ENCODE data around the gene PSMA5. TPM values are rescaled to one million over a fixed set of nuclear protein-coding genes. Genes with fewer than 3 reads are reported as not detected.
A peak's percentile ranks its signal among the peaks of the same experiment; 100 is the strongest.

PSMA5 gene
- total and polyA plus RNA-seq, 2 of the 4 experiments (the other 2 are of a cell fraction) = 75.5 to 107 TPM

GRCh38 chr1:109356505-109356904 is 69.7 kb downstream of the PSMA5 start:
- H2BK15ac ChIP-seq (ENCODE audit: low read depth, low read length) = 0 out of 3 replicates have a peak overlapping the region, but pooled peaks have one; percentile 32
- H3K4me2 ChIP-seq (ENCODE audit: low read depth, low read length) = peak overlapping the region; percentile 4; the same call in 1 of the 2 replicates
- H2BK5ac ChIP-seq (ENCODE audit: low read depth, low read length, poor library complexity, severe bottlenecking) = peak overlapping the region; percentile 24
- peak; percentile 65 for ATAC-seq (ENCODE audit: low read depth)
- no peak overlapping the region for H2AFZ ChIP-seq (replicated peaks; ENCODE audit: low read length, poor library complexity)
- DNase-seq = peak; percentile 12
- intact Hi-C loops (cut with micrococcal nuclease) = loop anchor here (2.0 kb wide), 1 partner anchor 36 kb away; no protein-coding TSS in a partner anchor
- no CpG with 5 or more reads among the region's 1 CpG for WGBS, 2 experiments (ENCODE audit: extremely low coverage in 2 of 2, insufficient read length in 1 of 2)
- ChIA-PET POLR2A (ENCODE audit: unreplicated experiment) (no interaction called here), CTCF (interaction anchor here (0.6 to 1.7 kb wide), 4 partner anchors 9 to 122 kb away, joined by 3 to 5 read pairs (median 4); no protein-coding TSS in a partner anchor)
- TF ChIP-seq MXI1 (IDR thresholded peaks at IDR 0.05; ENCODE audit: borderline replicate concordance, low read depth, low read length) (no peak), CHD1 (IDR thresholded peaks at IDR 0.05; ENCODE audit: low read depth, low read length) (no peak), RFX5 (IDR thresholded peaks at IDR 0.05; ENCODE audit: low read depth, low read length) (no peak), BHLHE40 (IDR thresholded peaks at IDR 0.05; ENCODE audit: low read depth, low read length) (no peak), POLR2A (IDR thresholded peaks at IDR 0.05; ENCODE audit: low read depth, low read length) (no peak)
- TF ChIP-seq, protein P1, sequence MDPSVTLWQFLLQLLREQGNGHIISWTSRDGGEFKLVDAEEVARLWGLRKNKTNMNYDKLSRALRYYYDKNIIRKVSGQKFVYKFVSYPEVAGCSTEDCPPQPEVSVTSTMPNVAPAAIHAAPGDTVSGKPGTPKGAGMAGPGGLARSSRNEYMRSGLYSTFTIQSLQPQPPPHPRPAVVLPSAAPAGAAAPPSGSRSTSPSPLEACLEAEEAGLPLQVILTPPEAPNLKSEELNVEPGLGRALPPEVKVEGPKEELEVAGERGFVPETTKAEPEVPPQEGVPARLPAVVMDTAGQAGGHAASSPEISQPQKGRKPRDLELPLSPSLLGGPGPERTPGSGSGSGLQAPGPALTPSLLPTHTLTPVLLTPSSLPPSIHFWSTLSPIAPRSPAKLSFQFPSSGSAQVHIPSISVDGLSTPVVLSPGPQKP (IDR thresholded peaks at IDR 0.05; ENCODE audit: borderline replicate concordance, low read depth, low read length) = no peak
- H3K4ac ChIP-seq (ENCODE audit: low read depth, low read length) = no peak overlapping the region
- no peaks in the 10 kb centered on the region for H3K9me3 ChIP-seq (ENCODE audit: control insufficient read depth, insufficient read depth, low read length)
- no peak overlapping the region for H2AK9ac ChIP-seq (replicated peaks; ENCODE audit: low read depth, low read length, poor library complexity)
- peaks cover 6% of the 10 kb centered on the region for H3K4me1 ChIP-seq (ENCODE audit: control insufficient read depth, insufficient read depth, low read length)
- no TSS peak for BruUV-seq (replicated peaks)
- no peak overlapping the region for H4K5ac ChIP-seq (ENCODE audit: low read depth, low read length)
- H3K27ac ChIP-seq (ENCODE audit: insufficient read depth, low read length) = peak overlapping the region; percentile 20; the same call in 1 of the 2 replicates
- H2AK5ac ChIP-seq (ENCODE audit: low read depth, low read length) = no peak overlapping the region
- H3K18ac ChIP-seq (ENCODE audit: low read depth, low read length) = peak overlapping the region; percentile 37; the same call in 1 of the 2 replicates
- H2BK20ac ChIP-seq (ENCODE audit: low read depth, low read length) = peak overlapping the region; percentile 78; the same call in 1 of the 2 replicates
- H3K27me3 ChIP-seq (ENCODE audit: control insufficient read depth, insufficient read depth, low read length) = no peaks in the 10 kb centered on the region
- no peaks in the 10 kb centered on the region for H4K20me1 ChIP-seq (ENCODE audit: insufficient read depth, low read length)
- 0 out of 4 replicates have a peak overlapping the region, but pooled peaks of 1 of the 2 experiments have one; percentile 7 for H4K8ac ChIP-seq (ENCODE audit: low read depth in 2 of 2, low read length in 2 of 2)
- dilution Hi-C loops (cut with HindIII; ENCODE audit: low sequenced_read_pairs, unreplicated experiment) = no loop called here
- H3K4me3 ChIP-seq (ENCODE audit: insufficient read depth, low read depth, low read length) = no peak overlapping the region
- H3K14ac ChIP-seq (replicated peaks; ENCODE audit: low read depth, low read length) = 0 out of 2 replicates have a peak overlapping the region, but pooled peaks have one; percentile 29
- H3K36me3 ChIP-seq (ENCODE audit: control insufficient read depth, insufficient read depth, low read length) = peaks cover 5% of the 10 kb centered on the region
- 0 out of 2 replicates have a peak overlapping the region, but pooled peaks have one; percentile 62 for H4K91ac ChIP-seq (ENCODE audit: insufficient read depth, low read depth, low read length)
- no peaks in the 10 kb centered on the region; the same call in none of the 2 replicates for H3K9me1 ChIP-seq (ENCODE audit: insufficient read depth, low read length)
- H3K23ac ChIP-seq (ENCODE audit: low read depth, low read length) = no peak overlapping the region
- in situ Hi-C loops (cut with MboI; ENCODE audit: low sequenced_read_pairs) = no loop called here
- H2BK120ac ChIP-seq (ENCODE audit: low read depth, low read length) = 0 out of 2 replicates have a peak overlapping the region, but pooled peaks have one; percentile 42
- H3K9ac ChIP-seq (ENCODE audit: low read depth, low read length) = no peak overlapping the region
- H3K56ac ChIP-seq (ENCODE audit: extremely low read depth, insufficient read depth, low read length) = no peak overlapping the region; the same call in 1 of the 2 replicates
- peaks cover 11 to 26% of the 10 kb centered on the region in 2 experiments; a peak in 3 of 4 replicates for H3K79me1 ChIP-seq (ENCODE audit: low read depth in 1 of 2, low read length in 2 of 2)
